Measurements from ENCODE around the gene SPAG16.

The SPAG16 gene

DNA sequence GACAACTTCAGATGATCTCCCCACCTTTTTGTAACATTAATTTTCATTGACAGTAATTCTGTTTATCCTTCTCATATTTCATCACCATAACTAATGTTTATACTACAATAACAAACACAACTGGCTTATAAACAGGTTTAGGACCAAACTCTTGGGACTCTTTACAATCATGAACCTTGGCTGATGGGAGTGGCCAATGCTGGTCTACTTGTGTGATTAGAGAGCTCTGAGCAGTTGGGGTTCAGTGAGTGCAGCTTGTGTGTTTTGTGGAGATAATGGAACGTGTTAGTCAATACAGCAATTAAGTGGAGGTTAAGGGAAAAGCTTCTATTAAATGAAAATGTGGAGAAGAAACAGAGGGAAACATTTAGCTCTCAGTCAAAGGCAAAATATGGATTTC, 207.1 kb downstream of the SPAG16 start:
- no peak for DNase-seq (ENCODE audit: insufficient read length)
- no peak for TF ChIP-seq POLR2A (IDR thresholded peaks at IDR 0.05; ENCODE audit: low read depth, low read length)
- TF ChIP-seq POLR2AphosphoS5 (IDR thresholded peaks at IDR 0.05; ENCODE audit: low read depth, low read length) = no peak
- TF ChIP-seq TAF1 (IDR thresholded peaks at IDR 0.05; ENCODE audit: borderline replicate concordance, low read depth, low read length) = no peak
- FAIRE-seq = no peak

DNA sequence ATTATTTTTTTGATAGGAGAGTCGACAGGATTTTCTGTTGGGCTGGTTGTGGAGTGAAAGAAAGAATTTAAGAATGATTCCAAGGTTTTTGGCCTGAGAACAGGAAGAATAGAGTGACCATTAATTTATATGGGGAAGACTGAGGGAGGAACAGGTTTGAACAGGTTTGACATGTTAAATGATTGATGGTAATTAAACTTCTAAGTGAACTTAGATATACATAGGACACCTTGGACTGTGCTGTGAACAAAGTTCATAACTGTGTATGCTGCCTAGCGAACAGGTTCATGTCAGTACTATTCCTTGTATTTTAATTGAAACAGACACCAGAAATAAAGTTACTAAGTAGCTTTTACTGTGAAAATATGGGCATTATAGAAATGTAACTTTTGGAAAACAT, 212.0 kb downstream of the SPAG16 start:
- FAIRE-seq (no peak), DNase-seq (ENCODE audit: insufficient read length) (no peak)
- TF ChIP-seq POLR2A (IDR thresholded peaks at IDR 0.05; ENCODE audit: low read depth, low read length) (no peak), TAF1 (IDR thresholded peaks at IDR 0.05; ENCODE audit: borderline replicate concordance, low read depth, low read length) (no peak), POLR2AphosphoS5 (IDR thresholded peaks at IDR 0.05; ENCODE audit: low read depth, low read length) (no peak)

DNA sequence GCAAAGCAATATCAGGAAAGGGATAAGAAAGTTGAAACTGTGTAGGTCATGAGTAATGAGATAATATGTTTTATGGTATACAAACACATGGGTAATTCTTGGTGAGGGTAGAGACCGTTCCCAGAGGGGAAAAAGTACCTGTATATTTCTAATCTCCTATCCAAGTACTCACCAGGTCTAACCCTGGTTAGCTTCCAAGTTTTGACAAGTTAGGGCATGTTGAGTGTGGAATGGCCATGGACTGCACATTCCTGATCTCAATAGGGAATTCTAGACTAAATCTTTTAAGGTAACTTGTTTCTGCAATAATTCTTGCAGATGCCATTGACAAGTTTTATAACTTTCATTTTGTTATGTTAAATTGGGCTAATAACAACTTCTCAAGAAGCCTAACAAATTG, 216.6 kb downstream of the SPAG16 start:
- FAIRE-seq (no peak), DNase-seq (ENCODE audit: insufficient read length) (no peak)
- TF ChIP-seq TAF1 (IDR thresholded peaks at IDR 0.05; ENCODE audit: borderline replicate concordance, low read depth, low read length) = no peak
- no peak for TF ChIP-seq POLR2AphosphoS5 (IDR thresholded peaks at IDR 0.05; ENCODE audit: low read depth, low read length)
- TF ChIP-seq POLR2A (IDR thresholded peaks at IDR 0.05; ENCODE audit: low read depth, low read length) = no peak

DNA sequence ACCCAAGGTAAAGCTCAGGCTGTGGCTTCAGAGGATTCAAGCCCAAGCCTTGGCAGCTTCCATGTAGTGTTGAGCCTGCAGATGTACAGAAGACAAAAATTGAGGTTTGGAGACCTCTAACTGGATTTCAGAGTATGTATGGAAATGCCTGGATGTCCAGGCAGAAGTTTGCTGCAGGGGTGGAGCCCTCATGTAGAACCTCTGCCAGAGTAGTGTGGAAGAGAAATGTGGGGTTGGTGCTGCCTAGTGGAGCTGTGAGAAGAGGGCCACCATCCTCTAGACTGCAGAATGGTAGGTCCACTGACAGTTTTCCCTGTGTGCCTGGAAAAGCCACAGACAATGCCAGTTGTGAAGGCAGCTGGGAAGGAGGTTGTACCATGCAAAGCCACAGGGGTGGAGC, 239.9 kb downstream of the SPAG16 start:
- FAIRE-seq (no peak), DNase-seq (ENCODE audit: insufficient read length) (no peak)
- TF ChIP-seq TAF1 (IDR thresholded peaks at IDR 0.05; ENCODE audit: borderline replicate concordance, low read depth, low read length) (no peak), POLR2A (IDR thresholded peaks at IDR 0.05; ENCODE audit: low read depth, low read length) (no peak), POLR2AphosphoS5 (IDR thresholded peaks at IDR 0.05; ENCODE audit: low read depth, low read length) (no peak)

DNA sequence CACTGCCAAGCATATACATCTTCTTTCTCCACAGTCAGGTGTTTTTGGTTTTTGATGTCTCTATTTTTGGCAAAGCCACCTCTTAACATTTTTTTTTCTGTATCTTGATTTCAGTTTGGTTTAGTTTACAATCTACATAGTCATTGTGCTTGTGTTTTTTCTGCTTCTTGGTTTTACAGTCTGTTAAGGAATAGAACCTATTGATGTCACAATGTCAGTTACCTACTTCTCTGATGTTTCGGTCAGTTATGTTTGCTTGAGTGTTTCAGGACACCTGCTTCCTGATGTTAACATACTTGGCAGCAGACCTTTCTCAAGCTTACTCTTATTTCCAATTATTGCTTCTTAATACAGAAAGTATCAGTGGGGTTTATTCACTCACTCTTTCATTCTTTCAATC, 253.3 kb downstream of the SPAG16 start:
- no peak for TF ChIP-seq POLR2AphosphoS5 (IDR thresholded peaks at IDR 0.05; ENCODE audit: low read depth, low read length)
- TF ChIP-seq POLR2A (IDR thresholded peaks at IDR 0.05; ENCODE audit: low read depth, low read length) = no peak
- TF ChIP-seq TAF1 (IDR thresholded peaks at IDR 0.05; ENCODE audit: borderline replicate concordance, low read depth, low read length) = no peak
- FAIRE-seq (peak; percentile 9), DNase-seq (ENCODE audit: insufficient read length) (no peak)

DNA sequence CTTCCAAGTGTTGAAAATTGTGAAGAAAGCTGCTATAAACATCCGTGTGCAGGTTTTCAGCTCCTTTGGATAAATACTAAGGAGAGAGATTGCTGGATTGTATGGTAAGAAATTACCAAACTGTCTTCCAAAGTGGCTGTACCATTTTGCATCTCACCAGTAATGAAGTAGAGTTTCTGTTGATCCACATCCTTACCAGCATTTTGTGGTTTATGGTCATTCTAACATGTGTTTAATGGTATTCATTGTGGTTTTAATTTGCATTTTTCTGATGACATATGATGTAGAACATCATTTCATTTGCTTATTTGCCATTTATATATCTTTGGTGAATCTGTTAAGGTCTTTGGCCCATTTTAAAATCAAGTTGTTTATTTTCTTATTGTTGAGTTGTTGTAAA, 260.7 kb downstream of the SPAG16 start:
- FAIRE-seq (no peak), DNase-seq (ENCODE audit: insufficient read length) (no peak)
- TF ChIP-seq POLR2AphosphoS5 (IDR thresholded peaks at IDR 0.05; ENCODE audit: low read depth, low read length) (no peak), POLR2A (IDR thresholded peaks at IDR 0.05; ENCODE audit: low read depth, low read length) (no peak), TAF1 (IDR thresholded peaks at IDR 0.05; ENCODE audit: borderline replicate concordance, low read depth, low read length) (no peak)

DNA sequence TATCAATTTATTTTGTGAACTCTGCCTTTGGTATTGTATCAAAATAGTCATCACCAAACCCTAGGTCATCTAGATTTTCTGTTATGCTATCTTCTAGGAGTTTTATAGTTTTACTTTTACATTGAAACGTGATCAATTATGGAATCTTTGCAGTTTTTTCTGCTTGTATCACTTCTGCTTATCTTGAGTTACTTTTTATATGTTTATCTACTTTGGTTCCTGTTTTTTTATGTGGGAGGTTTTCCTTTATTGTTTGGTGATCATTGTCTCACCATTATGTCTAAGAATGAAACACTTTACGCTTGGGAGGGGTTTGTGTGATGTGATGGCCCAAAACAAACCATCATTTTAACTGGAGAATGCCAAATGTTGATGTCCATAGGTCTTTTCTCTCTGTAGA, 261.2 kb downstream of the SPAG16 start:
- FAIRE-seq (no peak), DNase-seq (ENCODE audit: insufficient read length) (no peak)
- TF ChIP-seq POLR2AphosphoS5 (IDR thresholded peaks at IDR 0.05; ENCODE audit: low read depth, low read length) = no peak
- TF ChIP-seq TAF1 (IDR thresholded peaks at IDR 0.05; ENCODE audit: borderline replicate concordance, low read depth, low read length) = no peak
- TF ChIP-seq POLR2A (IDR thresholded peaks at IDR 0.05; ENCODE audit: low read depth, low read length) = no peak

DNA sequence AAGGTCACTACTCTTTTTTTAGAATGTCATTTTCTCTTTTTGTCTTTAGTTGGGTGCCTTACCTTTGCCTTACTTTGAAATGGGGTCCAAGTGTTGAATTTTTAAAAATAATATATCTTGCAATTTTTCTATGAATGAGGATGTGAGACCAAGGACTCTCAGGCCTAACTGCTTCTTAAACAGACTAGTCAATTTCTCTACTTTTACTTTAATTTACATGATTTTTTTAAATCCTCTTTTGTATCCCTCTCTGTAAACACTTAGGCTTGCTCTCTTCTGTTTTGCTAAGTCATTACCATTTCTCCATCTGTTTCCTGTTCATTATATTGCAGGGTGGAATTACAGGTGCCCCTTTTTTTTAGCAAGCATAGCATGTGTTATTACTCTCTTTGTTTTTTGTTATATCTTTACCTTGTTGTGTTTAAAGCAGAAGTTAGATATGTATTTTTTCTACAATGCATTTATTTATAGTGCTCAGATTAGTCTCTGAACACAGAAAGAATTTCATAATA, 261.8 kb downstream of the SPAG16 start:
- FAIRE-seq (peak; percentile 24), DNase-seq (ENCODE audit: insufficient read length) (no peak)
- TF ChIP-seq POLR2A (IDR thresholded peaks at IDR 0.05; ENCODE audit: low read depth, low read length) (no peak), POLR2AphosphoS5 (IDR thresholded peaks at IDR 0.05; ENCODE audit: low read depth, low read length) (no peak), TAF1 (IDR thresholded peaks at IDR 0.05; ENCODE audit: borderline replicate concordance, low read depth, low read length) (no peak)

DNA sequence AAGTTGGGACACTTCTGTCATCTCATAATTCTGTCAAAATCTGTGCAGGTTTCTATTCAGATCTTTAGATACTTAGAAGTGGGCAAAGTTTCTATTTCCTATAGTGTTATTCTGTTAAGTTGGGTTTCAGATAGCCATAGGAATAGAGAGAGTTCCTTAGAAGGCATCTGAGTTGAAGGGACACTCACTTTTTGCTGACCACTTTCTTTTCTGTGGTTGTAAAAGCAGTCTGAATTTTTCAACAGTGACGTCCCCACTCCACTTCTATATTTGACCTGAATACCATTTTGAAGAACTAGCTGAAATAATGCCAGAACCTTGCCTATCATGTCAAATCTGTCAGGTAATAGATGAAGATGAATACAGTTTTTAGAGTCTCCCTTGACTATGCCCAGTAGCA, 267.3 kb downstream of the SPAG16 start:
- TF ChIP-seq TAF1 (IDR thresholded peaks at IDR 0.05; ENCODE audit: borderline replicate concordance, low read depth, low read length) = no peak
- DNase-seq (ENCODE audit: insufficient read length) (no peak), FAIRE-seq (no peak)

DNA sequence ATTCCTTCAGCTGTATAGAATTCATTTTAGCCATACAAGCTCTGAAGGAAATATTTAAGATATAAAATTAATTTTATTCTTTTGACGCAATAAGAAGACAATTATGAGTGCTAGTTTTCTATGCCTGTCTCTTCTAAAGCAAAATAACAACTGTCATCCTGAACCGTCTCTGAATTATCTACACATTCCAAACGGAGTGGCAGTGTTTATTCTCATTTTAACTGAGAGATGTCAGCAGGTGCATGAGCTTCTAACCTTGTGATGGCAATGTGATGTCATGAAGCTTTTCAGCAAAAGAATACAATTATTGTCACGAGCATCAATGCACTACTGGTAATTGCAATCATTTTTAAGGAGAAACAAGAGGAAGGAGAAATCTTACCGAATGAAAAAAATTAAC, 274.8 kb downstream of the SPAG16 start:
- FAIRE-seq = no peak
- no peak for TF ChIP-seq POLR2AphosphoS5 (IDR thresholded peaks at IDR 0.05; ENCODE audit: low read depth, low read length)
- no peak for TF ChIP-seq POLR2A (IDR thresholded peaks at IDR 0.05; ENCODE audit: low read depth, low read length)
- TF ChIP-seq TAF1 (IDR thresholded peaks at IDR 0.05; ENCODE audit: borderline replicate concordance, low read depth, low read length) = no peak

DNA sequence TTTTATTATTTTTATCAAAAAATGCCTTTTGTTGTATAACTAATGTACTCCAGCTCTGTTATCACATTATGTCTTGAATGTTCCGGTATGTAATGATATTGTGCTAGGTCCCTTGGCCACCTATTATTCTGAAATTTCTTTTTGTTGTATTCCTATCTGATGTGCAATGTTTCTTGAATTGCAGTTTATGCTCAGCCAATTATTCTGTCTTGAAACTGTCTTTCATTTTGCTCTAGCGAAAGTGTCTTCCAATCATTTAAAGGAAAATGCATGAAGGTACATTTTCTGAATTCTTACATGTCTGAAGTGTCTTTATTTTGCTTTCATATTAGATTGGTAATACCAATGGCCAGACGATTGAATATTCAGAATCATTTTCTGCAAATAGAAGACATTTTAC, 277.5 kb downstream of the SPAG16 start:
- DNase-seq (ENCODE audit: insufficient read length) (no peak), FAIRE-seq (no peak)
- TF ChIP-seq TAF1 (IDR thresholded peaks at IDR 0.05; ENCODE audit: borderline replicate concordance, low read depth, low read length) = no peak
- no peak for TF ChIP-seq POLR2AphosphoS5 (IDR thresholded peaks at IDR 0.05; ENCODE audit: low read depth, low read length)
- no peak for TF ChIP-seq POLR2A (IDR thresholded peaks at IDR 0.05; ENCODE audit: low read depth, low read length)

More for the DNA sequence above, 274.8 kb downstream of the SPAG16 start:
- DNase-seq (ENCODE audit: insufficient read length) = no peak

DNA sequence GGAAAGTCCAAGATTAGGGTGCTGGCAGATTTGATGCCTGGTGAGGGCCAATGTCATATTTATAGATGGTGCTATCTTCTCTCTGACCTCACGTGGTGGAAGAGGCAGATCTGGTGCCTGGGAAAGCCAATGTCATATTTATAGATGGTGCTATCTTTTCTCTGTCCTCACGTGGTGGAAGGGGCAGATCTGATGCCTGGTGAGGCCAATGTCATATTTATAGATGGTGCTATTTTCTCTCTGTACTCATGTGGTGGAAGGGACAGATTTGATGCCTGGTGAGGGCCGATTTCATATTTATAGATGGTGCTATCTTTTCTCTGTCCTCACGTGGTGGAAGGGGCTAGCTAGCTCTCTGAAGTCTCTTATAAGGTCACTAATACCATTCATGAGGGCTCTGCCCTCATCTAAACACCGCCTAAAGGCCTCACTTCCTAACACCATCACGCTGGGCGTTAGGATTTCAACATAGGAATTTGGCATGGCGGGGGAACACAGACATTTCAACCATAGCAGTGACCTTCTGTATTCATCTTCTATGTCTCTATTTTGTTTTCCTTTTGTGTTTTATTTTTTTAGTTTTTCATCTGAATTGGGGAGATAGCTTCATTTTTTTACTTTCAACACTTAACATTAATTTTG, 278.4 kb downstream of the SPAG16 start:
- DNase-seq (ENCODE audit: insufficient read length) (no peak), FAIRE-seq (no peak)
- TF ChIP-seq TAF1 (IDR thresholded peaks at IDR 0.05; ENCODE audit: borderline replicate concordance, low read depth, low read length) = no peak
- no peak for TF ChIP-seq POLR2AphosphoS5 (IDR thresholded peaks at IDR 0.05; ENCODE audit: low read depth, low read length)
- no peak for TF ChIP-seq POLR2A (IDR thresholded peaks at IDR 0.05; ENCODE audit: low read depth, low read length)
